Testis (tissue), 2 donors: Measurements from ENCODE around the gene GMDS.

ENCODE experiments used
- CTCF ChIP-seq, 3 experiments: fragments of 450-650 bp in 2 of 3; fragments of 200-600 bp in 1 of 3; sonication (generic) in 1 of 3; IDR thresholded peaks; one replicate each; pipeline ENCODE4 v1.5.1; 2016 to 2019; ENCODE audit warnings: antibody characterized with exemption in 3 of 3, mild to moderate bottlenecking in 2 of 3, moderate library complexity in 1 of 3
- POLR2A ChIP-seq: fragments of 450-650 bp; IDR thresholded peaks from one replicate; pipeline ENCODE4 v1.6.1; 2017; ENCODE audit warnings: antibody characterized with exemption, mild to moderate bottlenecking, moderate library complexity

GRCh38 chr6:2054516-2055067, 190.8 kb downstream of the GMDS start:
- no peak for TF ChIP-seq POLR2A
- TF ChIP-seq CTCF (IDR thresholded peaks at IDR 0.05) = no peak
